ENCODE measurements around the gene STOX2. TPM values are rescaled to one million over a fixed set of nuclear protein-coding genes. Genes with fewer than 3 reads are reported as not detected.

STOX2 gene
- total and polyA plus RNA-seq, 2 of the 8 experiments (the other 6 are each of a cell fraction or from before 2014, with no cell fraction given) = 5.5 to 20.0 TPM

DNA sequence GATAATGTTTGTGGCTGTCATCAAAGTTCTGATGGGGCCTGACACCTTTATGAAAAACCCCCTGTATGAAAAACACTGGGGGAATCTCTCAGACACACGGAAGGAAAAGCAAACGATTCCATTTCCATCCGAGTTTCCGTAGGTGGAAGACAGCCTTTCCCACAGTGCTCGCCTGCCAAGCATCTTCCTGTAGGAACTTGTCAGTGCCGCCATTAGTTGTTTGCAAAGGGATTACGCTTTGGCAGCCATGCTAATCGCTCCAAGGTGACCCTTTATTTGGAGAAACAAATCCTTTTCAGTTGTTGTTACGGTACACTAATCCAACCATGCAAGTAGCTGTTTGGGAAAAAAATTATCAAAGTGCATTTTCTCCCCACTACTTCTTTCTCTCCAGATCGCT, 44.4 kb upstream of the STOX2 start (continued):
- TF ChIP-seq CHD1 (IDR thresholded peaks at IDR 0.05; ENCODE audit: low read depth, low read length) = no peak
